Glomerular visceral epithelial cell (primary cell): ENCODE results near the gene UBL7.

Source experiments
- DNase-seq: peaks from one replicate; pipeline ENCODE4 v3.0.0-alpha.2; 2016; ENCODE audit errors: extremely low spot score

The UBL7 gene

GRCh38 chr15:74408385-74408784 is 52.6 kb downstream of the UBL7 start:
- DNase-seq = no peak

- DNase-seq = peak; percentile 96
Measured at GRCh38 chr15:74406992-74407705, 53.8 kb downstream of the UBL7 start.

- DNase-seq = no peak
Measured at GRCh38 chr15:74406517-74406916, 54.4 kb downstream of the UBL7 start.

GRCh38 chr15:74405823-74406222 is 55.1 kb downstream of the UBL7 start:
- DNase-seq = no peak

- no peak for DNase-seq
Measured at GRCh38 chr15:74403991-74404563, 56.9 kb downstream of the UBL7 start.

GRCh38 chr15:74403588-74403919 is 57.4 kb downstream of the UBL7 start:
- no peak for DNase-seq

GRCh38 chr15:74402873-74403587 is 57.9 kb downstream of the UBL7 start:
- DNase-seq = no peak

- DNase-seq = no peak
Measured at GRCh38 chr15:74402337-74402841, 58.6 kb downstream of the UBL7 start.

- DNase-seq = peak; percentile 37
Measured at GRCh38 chr15:74400915-74401757, 59.8 kb downstream of the UBL7 start.

- DNase-seq = peak; percentile 73
Measured at GRCh38 chr15:74400313-74400860, 60.6 kb downstream of the UBL7 start.

- DNase-seq = peak; percentile 87
Measured at GRCh38 chr15:74399511-74400312, 61.2 kb downstream of the UBL7 start.

GRCh38 chr15:74399100-74399499 is 61.9 kb downstream of the UBL7 start:
- DNase-seq = no peak

GRCh38 chr15:74398183-74398582 is 62.8 kb downstream of the UBL7 start:
- no peak for DNase-seq

- no peak for DNase-seq
Measured at GRCh38 chr15:74397239-74398068, 63.5 kb downstream of the UBL7 start.

- peak; percentile 94 for DNase-seq
Measured at GRCh38 chr15:74396445-74397238, 64.3 kb downstream of the UBL7 start.

- DNase-seq = no peak
Measured at GRCh38 chr15:74396146-74396438, 64.9 kb downstream of the UBL7 start.
